DND-41 (cell line): ENCODE data around the gene IQCH.
"Not testable (repeated sequence)": the region's sequence is repeated elsewhere in the genome, so short reads cannot be mapped to it uniquely, and the experiment has no call there.

Experiments
- ATAC-seq: fragments of 200-7000 bp; cut with Tn5 transposase; 3 replicates; pipeline ENCODE4 v1.9.1; 2021; ENCODE audit warnings: low read depth; ENCODE audit not compliant: insufficient read depth
- DNase-seq: peaks from one replicate; pipeline ENCODE4 v3.0.0-alpha.2; 2020
- H2AFZ ChIP-seq: 2 replicates; pipeline ENCODE4 v1.6.0; 2012; ENCODE audit warnings: low read depth, low read length
- H3K27ac ChIP-seq: 2 replicates; pipeline ENCODE4 v1.5.1; 2012; ENCODE audit warnings: low read length, inconsistent platforms
- H3K27me3 ChIP-seq: fragments of 200-600 bp; sonication (generic); 2 replicates; pipeline ENCODE4 v1.6.0; 2012; ENCODE audit warnings: low read length, mild to moderate bottlenecking, inconsistent platforms; ENCODE audit not compliant: insufficient read depth, poor library complexity
- H3K36me3 ChIP-seq: 2 replicates; pipeline ENCODE4 v1.5.1; 2012; ENCODE audit warnings: low read length, inconsistent platforms; ENCODE audit not compliant: insufficient read depth
- H3K4me1 ChIP-seq: 2 replicates; pipeline ENCODE4 v1.5.1; 2012; ENCODE audit warnings: mild to moderate bottlenecking, low read length; ENCODE audit not compliant: insufficient read depth
- H3K4me2 ChIP-seq: 2 replicates; pipeline ENCODE4 v1.6.0; 2012; ENCODE audit warnings: mild to moderate bottlenecking, moderate library complexity, low read length, inconsistent platforms; ENCODE audit not compliant: insufficient read depth
- H3K4me3 ChIP-seq, 2 experiments: fragments of 200-600 bp in 1 of 2; shearing (Covaris generic) in 1 of 2; 2 replicates each; pipeline ENCODE4 v1.5.1; 2012 to 2016; ENCODE audit warnings: inconsistent platforms in 2 of 2, low read length in 2 of 2, mild to moderate bottlenecking in 2 of 2, low read depth in 1 of 2, moderate library complexity in 1 of 2
- H3K79me2 ChIP-seq: 2 replicates; pipeline ENCODE4 v1.6.0; 2012; ENCODE audit warnings: low read length, inconsistent platforms; ENCODE audit not compliant: insufficient read depth
- H3K9ac ChIP-seq: 2 replicates; pipeline ENCODE4 v1.6.0; 2012; ENCODE audit warnings: low read depth, mild to moderate bottlenecking, inconsistent platforms, low read length, moderate library complexity
- H3K9me3 ChIP-seq: 2 replicates; pipeline ENCODE4 v1.5.1; 2012; ENCODE audit warnings: low read length, moderate library complexity, mild to moderate bottlenecking, inconsistent platforms; ENCODE audit not compliant: insufficient read depth, severe bottlenecking
- H4K20me1 ChIP-seq: 2 replicates; pipeline ENCODE4 v1.6.0; 2012; ENCODE audit warnings: low read length; ENCODE audit not compliant: insufficient read depth
- EZH2 ChIP-seq: IDR thresholded peaks from 3 replicates; pipeline ENCODE4 v1.6.1; 2012; ENCODE audit warnings: borderline replicate concordance, low read depth, mild to moderate bottlenecking, moderate library complexity, low read length, inconsistent platforms; ENCODE audit not compliant: severe bottlenecking
- TF ChIP-seq, protein P1 (sequence below): IDR thresholded peaks from 2 replicates; pipeline ENCODE4 v1.5.1; 2012; ENCODE audit warnings: borderline replicate concordance, low read length, moderate library complexity, mild to moderate bottlenecking; ENCODE audit not compliant: poor library complexity, severe bottlenecking; ENCODE audit errors: extremely low read depth

Gene IQCH

DNA sequence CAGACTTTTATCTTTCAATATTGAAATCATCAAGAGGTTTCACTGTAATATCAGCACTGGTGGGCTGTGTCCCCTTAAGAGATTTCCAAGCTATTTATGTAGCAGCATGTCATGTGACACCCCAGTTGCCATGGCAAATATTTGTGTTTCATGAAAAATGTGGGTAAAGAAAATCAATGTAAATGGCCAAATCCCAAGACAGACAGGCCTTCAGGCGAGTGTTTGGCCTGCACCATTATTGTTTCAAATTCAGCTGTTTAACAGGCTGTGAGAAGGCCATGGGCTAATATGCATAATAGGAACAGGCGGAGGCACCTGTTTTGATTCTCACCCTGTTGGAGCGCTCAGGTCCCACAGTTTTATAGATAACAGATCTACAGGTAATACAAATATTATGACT is 104.2 kb downstream of the IQCH start:
- Histone ChIP-seq H2AFZ (no peak overlapping the region), H3K9ac (no peak overlapping the region), H3K79me2 (no peaks in the 10 kb centered on the region), H3K9me3 (no peaks in the 10 kb centered on the region), H3K4me3 (no peak overlapping the region), H4K20me1 (no peaks in the 10 kb centered on the region), H3K27ac (no peak overlapping the region), H3K36me3 (no peaks in the 10 kb centered on the region), H3K4me1 (no peaks in the 10 kb centered on the region), H3K4me2 (no peak overlapping the region), H3K27me3 (no peaks in the 10 kb centered on the region)
- DNase-seq (no peak), ATAC-seq (no peak)
- no peak for TF ChIP-seq EZH2
- TF ChIP-seq, protein P1, sequence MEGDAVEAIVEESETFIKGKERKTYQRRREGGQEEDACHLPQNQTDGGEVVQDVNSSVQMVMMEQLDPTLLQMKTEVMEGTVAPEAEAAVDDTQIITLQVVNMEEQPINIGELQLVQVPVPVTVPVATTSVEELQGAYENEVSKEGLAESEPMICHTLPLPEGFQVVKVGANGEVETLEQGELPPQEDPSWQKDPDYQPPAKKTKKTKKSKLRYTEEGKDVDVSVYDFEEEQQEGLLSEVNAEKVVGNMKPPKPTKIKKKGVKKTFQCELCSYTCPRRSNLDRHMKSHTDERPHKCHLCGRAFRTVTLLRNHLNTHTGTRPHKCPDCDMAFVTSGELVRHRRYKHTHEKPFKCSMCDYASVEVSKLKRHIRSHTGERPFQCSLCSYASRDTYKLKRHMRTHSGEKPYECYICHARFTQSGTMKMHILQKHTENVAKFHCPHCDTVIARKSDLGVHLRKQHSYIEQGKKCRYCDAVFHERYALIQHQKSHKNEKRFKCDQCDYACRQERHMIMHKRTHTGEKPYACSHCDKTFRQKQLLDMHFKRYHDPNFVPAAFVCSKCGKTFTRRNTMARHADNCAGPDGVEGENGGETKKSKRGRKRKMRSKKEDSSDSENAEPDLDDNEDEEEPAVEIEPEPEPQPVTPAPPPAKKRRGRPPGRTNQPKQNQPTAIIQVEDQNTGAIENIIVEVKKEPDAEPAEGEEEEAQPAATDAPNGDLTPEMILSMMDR = no peak

DNA sequence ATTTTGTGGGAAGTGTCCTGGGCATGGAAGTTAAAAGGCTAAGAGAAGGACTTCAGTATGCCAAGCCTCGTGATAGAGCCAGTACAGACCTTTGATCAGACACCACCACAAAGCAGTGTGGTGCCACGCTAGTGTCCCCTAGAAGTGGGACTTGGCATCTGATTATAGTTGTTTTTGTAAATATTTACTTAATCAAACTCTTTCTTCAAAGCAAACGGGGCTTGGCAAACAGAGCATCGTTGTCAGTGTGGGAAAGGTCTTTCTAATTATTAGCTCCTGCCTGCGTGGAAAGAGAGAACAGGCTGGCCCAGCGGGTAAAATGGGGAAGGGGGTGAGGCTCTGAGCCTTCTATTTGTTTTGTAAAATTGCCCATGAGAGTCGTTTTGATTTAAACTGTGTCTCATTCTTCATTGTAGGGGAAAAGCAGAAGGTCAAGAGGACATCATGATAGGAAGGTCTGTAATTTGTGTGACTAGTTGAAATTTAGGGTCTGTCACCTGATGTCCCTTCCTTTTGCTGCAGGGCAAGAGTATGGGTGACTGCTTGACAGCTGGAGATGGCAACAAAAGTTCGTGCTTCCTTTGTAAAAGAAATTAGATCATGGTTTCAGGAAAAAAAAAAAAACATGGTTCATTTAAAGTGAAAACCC is 105.0 kb downstream of the IQCH start:
- H3K27me3 ChIP-seq = no peaks in the 10 kb centered on the region
- no peaks in the 10 kb centered on the region for H3K36me3 ChIP-seq
- no peak for TF ChIP-seq EZH2
- TF ChIP-seq, protein P1 = no peak
- H3K4me2 ChIP-seq = no peak overlapping the region
- no peaks in the 10 kb centered on the region for H4K20me1 ChIP-seq
- H3K27ac ChIP-seq = no peak overlapping the region
- H3K9me3 ChIP-seq = no peaks in the 10 kb centered on the region
- H3K4me3 ChIP-seq = no peak overlapping the region
- H3K79me2 ChIP-seq = no peaks in the 10 kb centered on the region
- DNase-seq (no peak), ATAC-seq (no peak)
- no peaks in the 10 kb centered on the region for H3K4me1 ChIP-seq
- H2AFZ ChIP-seq = no peak overlapping the region
- H3K9ac ChIP-seq = no peak overlapping the region

DNA sequence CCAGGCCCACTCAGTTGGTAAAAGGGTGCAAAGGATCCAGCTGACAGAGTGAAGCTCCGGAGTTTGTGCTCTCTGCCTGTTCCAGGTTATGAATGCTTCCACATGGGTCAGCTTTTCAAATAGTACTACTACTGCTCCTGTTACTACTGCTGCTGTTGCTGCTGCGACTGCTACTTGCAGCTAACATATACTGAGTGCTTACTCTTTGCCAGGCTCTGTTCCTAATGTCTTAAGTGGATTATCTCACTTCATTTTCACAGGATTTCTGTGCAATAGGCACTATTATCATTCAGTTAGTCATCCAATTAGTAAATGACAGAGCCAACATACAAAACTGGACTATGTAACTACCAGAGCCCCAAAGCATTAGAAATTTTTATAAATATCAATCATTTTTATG is 106.5 kb downstream of the IQCH start:
- Histone ChIP-seq H4K20me1 (no peaks in the 10 kb centered on the region), H3K4me3 (no peak overlapping the region), H2AFZ (no peak overlapping the region), H3K4me1 (no peaks in the 10 kb centered on the region), H3K79me2 (no peaks in the 10 kb centered on the region), H3K36me3 (no peaks in the 10 kb centered on the region), H3K9ac (no peak overlapping the region), H3K27ac (no peak overlapping the region), H3K27me3 (no peaks in the 10 kb centered on the region), H3K9me3 (no peaks in the 10 kb centered on the region), H3K4me2 (no peak overlapping the region)
- TF ChIP-seq, protein P1 = no peak
- TF ChIP-seq EZH2 = no peak
- no peak for DNase-seq
- no peak for ATAC-seq

DNA sequence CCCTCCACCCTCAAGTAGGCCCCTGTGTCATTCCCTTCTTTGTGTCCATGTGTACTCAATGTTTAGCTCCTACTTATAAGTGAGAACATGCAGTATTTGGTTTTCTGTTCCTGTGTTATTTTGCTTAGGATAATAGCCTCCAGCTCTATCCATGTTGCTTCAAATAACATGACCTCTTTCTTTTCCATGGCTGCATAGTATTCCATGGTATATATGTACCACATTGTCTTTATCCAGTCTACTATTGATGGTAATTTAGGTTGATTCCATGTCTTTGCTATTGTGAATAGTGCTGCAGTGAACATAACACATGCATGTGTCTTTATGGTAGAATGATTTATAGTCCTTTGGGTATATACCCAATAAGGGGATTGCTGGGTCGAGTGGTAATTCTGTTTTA is 109.1 kb downstream of the IQCH start:
- DNase-seq, H2AFZ ChIP-seq, H3K4me3 ChIP-seq, H3K9ac ChIP-seq, H3K9me3 ChIP-seq, H3K4me2 ChIP-seq, H3K4me1 ChIP-seq, H3K27me3 ChIP-seq, ATAC-seq, H4K20me1 ChIP-seq, H3K27ac ChIP-seq, H3K79me2 ChIP-seq, H3K36me3 ChIP-seq: not testable (repeated sequence)
